ENCODE measurements around the gene STX11. TPM values are rescaled to one million over a fixed set of nuclear protein-coding genes. Genes with fewer than 3 reads are reported as not detected.
A peak's percentile ranks its signal among the peaks of the same experiment; 100 is the strongest.

The STX11 gene
- total RNA-seq, 1 donor from 2014 or later, result 54.1 TPM

- Histone ChIP-seq H3K9me3 (no peaks in the 10 kb centered on the region), H3K27me3 (ENCODE audit: low read depth) (no peaks in the 10 kb centered on the region), H3K36me3 (no peaks in the 10 kb centered on the region), H3K4me1 (peaks cover 6% of the 10 kb centered on the region), H3K4me3 (no peak overlapping the region), H3K27ac (peak overlapping the region; percentile 72)
- no peak for DNase-seq
- ATAC-seq, result peak; percentile 45 to 55
- intact Hi-C loops (cut with DNase I), result no loop called here
- TF ChIP-seq, protein P1, sequence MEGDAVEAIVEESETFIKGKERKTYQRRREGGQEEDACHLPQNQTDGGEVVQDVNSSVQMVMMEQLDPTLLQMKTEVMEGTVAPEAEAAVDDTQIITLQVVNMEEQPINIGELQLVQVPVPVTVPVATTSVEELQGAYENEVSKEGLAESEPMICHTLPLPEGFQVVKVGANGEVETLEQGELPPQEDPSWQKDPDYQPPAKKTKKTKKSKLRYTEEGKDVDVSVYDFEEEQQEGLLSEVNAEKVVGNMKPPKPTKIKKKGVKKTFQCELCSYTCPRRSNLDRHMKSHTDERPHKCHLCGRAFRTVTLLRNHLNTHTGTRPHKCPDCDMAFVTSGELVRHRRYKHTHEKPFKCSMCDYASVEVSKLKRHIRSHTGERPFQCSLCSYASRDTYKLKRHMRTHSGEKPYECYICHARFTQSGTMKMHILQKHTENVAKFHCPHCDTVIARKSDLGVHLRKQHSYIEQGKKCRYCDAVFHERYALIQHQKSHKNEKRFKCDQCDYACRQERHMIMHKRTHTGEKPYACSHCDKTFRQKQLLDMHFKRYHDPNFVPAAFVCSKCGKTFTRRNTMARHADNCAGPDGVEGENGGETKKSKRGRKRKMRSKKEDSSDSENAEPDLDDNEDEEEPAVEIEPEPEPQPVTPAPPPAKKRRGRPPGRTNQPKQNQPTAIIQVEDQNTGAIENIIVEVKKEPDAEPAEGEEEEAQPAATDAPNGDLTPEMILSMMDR (IDR thresholded peaks at IDR 0.05), result no peak
These were observed 40.1 kb upstream of the STX11 start for GRCh38 chr6:144110210-144110609.

DNA sequence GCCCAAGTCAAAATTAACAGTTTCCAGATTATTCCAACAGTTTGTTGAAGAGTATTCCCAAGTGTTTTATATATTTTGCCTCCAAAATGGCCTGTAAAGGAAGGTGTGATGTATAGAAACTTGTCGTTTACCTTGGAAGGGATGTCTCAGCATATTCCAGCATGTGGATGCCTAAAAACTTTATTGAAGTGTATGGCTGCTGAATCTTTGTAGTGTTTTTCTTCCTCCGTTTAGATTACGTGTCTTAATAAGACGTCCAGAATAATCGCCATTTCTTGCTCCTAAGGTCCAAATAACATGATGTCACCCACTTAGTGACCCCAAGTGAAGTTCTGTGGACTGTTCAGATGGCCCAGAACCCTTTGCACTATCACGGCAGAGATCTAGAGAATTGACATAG lies 37.0 kb upstream of the STX11 start:
- intact Hi-C loops (cut with DNase I), result no loop called here
- no peak overlapping the region for H3K4me3 ChIP-seq

GRCh38 chr6:144115219-144115618 lies 35.1 kb upstream of the STX11 start:
- ATAC-seq, result no peak
- no peaks in the 10 kb centered on the region for H3K27me3 ChIP-seq (ENCODE audit: low read depth)
- TF ChIP-seq, protein P1 (IDR thresholded peaks at IDR 0.05), result no peak
- intact Hi-C loops (cut with DNase I), result no loop called here
- no peaks in the 10 kb centered on the region for H3K36me3 ChIP-seq
- DNase-seq, result no peak
- no peak overlapping the region for H3K4me3 ChIP-seq
- H3K9me3 ChIP-seq, result no peaks in the 10 kb centered on the region
- H3K27ac ChIP-seq, result no peak overlapping the region
- peaks cover under 1% of the 10 kb centered on the region for H3K4me1 ChIP-seq

More for the DNA sequence above, 37.0 kb upstream of the STX11 start:
- Histone ChIP-seq H3K27ac (no peak overlapping the region), H3K27me3 (ENCODE audit: low read depth) (no peaks in the 10 kb centered on the region), H3K4me1 (peaks cover 3% of the 10 kb centered on the region), H3K9me3 (no peaks in the 10 kb centered on the region), H3K36me3 (no peaks in the 10 kb centered on the region)
- TF ChIP-seq, protein P1 (IDR thresholded peaks at IDR 0.05), result no peak
- DNase-seq, result no peak
- ATAC-seq, result no peak

GRCh38 chr6:144119376-144119775 lies 30.9 kb upstream of the STX11 start:
- no peaks in the 10 kb centered on the region for H3K36me3 ChIP-seq
- no peak overlapping the region for H3K4me3 ChIP-seq
- no peaks in the 10 kb centered on the region for H3K9me3 ChIP-seq
- intact Hi-C loops (cut with DNase I), result no loop called here
- DNase-seq (no peak), ATAC-seq (no peak)
- no peaks in the 10 kb centered on the region for H3K4me1 ChIP-seq
- TF ChIP-seq, protein P1 (IDR thresholded peaks at IDR 0.05), result no peak
- no peaks in the 10 kb centered on the region for H3K27me3 ChIP-seq (ENCODE audit: low read depth)
- no peak overlapping the region for H3K27ac ChIP-seq

- no peak overlapping the region for H3K4me3 ChIP-seq
- DNase-seq (no peak), ATAC-seq (no peak)
- H3K4me1 ChIP-seq, result no peaks in the 10 kb centered on the region
- no peak overlapping the region for H3K27ac ChIP-seq
- intact Hi-C loops (cut with DNase I), result no loop called here
- H3K27me3 ChIP-seq (ENCODE audit: low read depth), result no peaks in the 10 kb centered on the region
- TF ChIP-seq, protein P1 (IDR thresholded peaks at IDR 0.05), result no peak
- H3K9me3 ChIP-seq, result no peaks in the 10 kb centered on the region
- no peaks in the 10 kb centered on the region for H3K36me3 ChIP-seq
These were observed 27.5 kb upstream of the STX11 start for GRCh38 chr6:144122861-144123260.

DNA sequence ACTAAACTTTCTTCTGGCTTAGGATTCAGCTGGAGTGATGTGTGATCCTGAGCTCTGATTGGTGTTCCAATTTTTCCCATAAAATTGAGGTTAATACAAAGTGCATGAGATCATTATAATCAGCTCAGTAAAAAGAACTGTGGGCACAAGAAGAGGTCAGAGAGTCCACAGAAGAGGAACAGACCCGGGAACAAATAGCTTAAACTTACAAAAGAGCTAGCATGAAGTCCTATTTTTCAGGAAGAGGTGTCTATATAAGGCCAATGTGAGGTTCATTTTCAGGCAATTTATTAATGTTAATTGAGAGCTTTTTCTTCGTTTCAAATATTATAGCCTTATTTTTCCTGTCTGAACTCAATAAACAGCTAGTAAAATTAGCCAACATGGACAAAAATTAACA lies 26.9 kb upstream of the STX11 start:
- Histone ChIP-seq H3K27me3 (ENCODE audit: low read depth) (no peaks in the 10 kb centered on the region), H3K4me1 (no peaks in the 10 kb centered on the region), H3K27ac (no peak overlapping the region), H3K36me3 (no peaks in the 10 kb centered on the region), H3K9me3 (no peaks in the 10 kb centered on the region), H3K4me3 (no peak overlapping the region)
- DNase-seq (no peak), ATAC-seq (peak in 1 of 2 donors; percentile 28)
- TF ChIP-seq, protein P1 (IDR thresholded peaks at IDR 0.05), result no peak
- intact Hi-C loops (cut with DNase I), result no loop called here
